Stimulated activated CD4-positive, alpha-beta T cell treated with anti-CD3 and anti-CD28 coated beads, Interleukin-15, amount 100 ng/mL, for 1 hour (primary cell): ENCODE results near the gene NUDT14.

Source experiments
- DNase-seq, 2 donors: peaks; one replicate each; pipeline ENCODE4 v3.0.0-alpha.2; 2020; ENCODE audit warnings: low read depth in 1 of 2, low spot score in 1 of 2

The NUDT14 gene

DNA sequence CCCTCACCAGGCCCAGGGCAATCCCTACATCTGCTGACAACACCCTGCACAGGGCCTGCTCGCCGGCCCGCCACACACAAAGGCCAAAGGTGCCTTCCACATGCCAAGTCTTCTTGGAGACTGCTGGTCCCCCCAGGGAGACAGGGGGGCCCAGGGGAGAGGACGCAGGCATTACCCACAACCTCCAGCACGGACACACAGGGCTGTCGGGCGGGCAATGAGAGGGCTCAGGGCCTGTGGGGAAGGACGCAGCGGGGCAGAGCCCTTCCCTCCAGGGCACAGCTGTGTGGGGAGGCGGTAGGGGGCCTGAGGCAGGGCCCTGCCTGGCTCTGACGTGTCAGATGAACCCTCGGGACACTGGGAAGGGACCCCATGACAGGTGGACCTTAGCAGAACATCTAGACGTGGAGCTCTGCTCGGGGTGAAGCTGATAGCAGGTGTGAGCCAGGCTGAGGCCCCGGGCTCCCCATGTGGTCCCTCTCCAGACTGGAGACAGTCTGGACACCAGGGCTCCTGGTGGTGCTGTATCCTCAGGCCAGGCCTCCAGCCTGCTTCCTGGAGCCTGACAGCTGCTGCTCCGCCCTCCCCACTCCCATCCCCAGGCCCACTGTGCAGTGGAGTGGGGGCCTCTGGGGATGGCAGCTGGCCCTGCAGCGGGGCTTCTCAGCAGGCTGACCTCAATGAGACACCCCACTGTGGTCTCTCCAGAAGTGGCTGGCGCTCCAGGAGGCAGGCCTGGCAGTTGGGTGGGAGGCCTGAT, 31.6 kb upstream of the NUDT14 start:
- DNase-seq, result no peak

DNA sequence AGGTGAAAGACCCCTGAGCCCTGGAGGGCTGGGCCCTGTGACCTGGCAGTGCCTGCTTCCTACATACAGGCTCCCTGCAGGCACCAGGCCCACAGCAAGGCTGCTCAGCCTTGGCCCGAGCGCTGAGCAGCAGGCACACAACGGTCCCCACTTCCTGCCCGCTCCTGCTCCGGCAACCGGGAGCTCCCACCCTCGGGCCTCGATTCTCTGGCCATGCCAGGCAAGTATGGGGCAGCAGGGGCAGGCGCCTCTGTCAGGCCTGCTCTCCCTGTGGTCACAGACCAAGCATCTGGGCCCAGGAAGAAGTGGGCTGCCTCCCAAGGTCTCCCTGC, 30.6 kb upstream of the NUDT14 start:
- DNase-seq, result no peak

DNA sequence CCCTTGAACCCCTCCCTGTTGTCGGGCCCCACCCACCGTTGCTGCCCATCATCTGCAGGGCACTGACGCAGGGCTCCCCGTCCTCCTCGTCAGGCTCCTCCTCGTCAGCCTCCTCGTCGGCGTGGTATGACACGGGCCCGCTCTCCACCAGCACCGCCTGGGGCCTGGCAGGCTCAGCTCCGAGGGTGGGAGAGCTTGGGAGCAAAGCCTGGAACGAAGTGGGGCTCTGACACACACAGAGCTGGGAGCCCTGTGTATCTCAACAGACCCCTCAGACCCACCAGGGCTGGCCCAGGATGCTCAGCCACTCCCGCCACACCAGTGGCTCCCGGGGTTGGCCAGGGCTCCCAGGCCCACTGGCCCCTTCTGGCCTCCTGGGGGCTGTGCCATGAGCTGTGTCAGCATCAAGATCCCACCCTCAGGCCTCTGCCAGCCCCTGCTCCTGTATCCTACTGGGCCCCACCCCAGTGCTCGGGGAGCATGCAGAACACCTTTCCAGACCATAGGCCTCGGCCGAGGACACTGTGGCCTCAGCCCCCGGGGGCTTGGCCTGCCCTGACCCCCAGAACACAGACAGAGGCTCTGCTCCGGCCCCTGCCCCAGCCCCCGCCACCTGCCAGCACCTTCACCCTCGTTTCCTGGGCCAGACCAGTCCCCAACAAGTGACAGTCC, 30.1 kb upstream of the NUDT14 start:
- DNase-seq, result no peak

DNA sequence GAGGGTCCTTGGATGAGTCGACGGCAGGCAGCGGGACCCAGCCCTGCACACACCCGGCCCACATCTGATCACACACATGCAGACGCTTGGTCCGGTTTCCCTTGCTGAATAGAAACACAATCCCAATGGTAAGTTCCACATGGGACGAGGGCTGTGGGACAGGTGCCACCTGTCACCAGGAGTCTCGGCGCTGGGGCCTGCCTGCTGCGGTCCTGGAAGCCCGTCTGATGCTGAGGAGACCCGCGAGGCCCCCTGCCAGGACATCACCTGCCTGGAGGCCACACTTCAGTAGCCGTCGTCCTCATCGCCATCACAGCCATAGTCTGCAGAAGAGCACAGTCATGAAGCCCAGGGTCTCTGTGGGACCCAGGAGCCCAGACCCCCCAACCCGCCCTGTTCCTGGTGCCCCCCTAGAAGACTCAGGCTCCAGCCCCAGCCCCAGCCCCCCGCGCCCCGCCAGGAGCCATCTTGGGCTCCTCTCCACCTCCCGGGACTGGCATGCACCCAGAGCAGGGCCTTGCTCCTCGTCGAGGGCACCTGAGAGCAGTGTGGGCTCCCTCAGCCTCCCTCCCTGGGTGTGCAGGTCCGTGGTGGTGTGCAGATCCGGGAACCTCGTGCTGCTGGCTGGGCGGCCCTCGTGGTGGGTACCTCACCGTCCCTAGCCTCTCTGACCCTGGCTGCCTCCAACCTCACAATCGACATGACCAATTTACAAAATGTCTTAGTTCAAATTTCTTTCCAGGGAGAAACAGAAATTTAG, 29.3 kb upstream of the NUDT14 start:
- no peak for DNase-seq

DNA sequence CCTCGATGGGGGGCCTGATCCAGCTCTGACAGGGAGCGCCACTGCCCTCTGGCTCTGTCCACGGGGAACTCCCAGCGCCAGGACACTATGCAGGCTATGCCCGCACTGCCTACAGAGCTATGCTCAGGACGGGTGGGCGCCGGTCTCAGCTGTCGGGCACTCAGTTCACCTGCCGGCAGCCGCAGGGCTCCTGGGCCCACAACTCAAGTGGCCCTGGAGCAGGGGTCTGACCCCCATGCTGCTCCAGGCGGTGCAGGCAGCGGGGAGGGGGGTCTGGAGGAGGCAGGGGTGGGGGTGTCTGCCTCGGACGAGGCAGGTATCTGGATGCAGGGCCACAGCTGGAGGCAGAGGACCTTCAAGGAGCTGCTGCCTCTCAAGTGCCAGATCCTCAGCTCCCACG, 28.5 kb upstream of the NUDT14 start:
- DNase-seq, result no peak

DNA sequence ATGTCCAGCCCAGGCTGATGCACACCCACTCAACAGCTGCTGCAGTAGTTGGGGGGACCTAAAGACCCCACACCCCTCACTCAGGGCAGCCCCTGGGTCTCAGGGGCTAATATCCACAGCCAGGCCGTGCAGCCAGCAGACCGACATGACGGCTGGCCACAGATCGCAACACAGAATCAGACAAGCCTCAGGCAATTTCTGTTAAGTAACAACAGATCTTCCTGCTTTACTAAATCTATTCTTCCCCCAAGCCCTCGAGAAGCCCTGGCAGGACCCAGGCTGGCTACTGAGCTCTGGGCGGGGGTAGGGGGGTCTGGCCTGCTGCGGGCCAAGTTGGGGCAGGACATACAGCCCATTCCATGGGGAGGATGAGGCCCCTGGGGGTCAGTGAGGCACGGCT, 28.0 kb upstream of the NUDT14 start:
- no peak for DNase-seq

DNA sequence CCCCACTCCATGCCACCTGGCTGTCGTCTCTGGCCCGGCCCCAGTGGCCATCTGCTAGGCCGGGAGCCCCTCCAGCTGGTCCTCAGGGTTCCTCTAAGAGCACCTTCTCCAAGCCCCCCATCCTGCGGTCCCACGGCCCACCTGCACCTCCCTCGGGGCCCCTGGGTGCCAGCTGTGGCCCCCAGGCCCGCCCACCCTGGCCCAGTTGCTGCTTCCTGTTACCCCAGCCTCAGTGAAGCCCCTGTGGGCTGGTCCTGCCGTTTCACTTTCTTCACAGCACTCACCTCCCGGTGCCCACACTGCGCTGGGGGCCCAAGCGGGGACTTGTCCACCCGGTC, 27.6 kb upstream of the NUDT14 start:
- DNase-seq, result no peak

DNA sequence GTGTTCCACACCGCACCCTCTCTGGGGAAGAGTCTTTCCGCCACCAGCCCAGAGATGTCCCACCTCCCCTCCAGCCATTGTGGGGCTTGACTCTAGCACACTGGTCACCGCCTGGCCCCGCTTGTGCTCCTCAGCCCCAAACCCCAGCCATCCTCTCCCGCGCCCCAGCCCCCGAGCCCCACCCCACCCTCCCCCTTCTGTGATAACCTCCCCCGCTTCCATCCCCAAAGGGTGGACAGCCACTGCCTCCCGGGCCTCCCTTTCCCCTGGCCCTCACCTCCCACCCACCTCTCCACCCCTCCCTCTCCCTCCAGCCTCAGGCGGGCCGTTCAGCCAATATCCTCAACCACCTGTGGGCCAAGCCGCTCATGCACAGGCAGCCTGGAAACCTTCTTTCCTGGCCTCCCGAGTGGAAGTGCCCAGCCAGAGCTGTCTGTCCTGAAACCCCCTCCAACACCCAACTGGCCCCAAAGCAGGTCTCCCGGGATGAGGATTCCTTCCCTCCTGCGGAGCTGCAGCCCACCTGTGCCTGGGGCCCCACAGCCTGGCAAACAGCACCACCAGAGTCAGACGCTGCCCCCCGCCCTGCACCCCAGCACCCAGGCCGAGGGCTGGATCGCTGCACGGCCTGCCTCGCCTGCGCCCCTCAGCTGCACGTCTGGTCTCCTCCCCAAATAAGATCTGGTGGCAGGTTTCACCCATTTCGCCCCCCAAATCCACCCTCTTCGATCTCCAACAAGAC, 27.1 kb upstream of the NUDT14 start:
- DNase-seq, result no peak

DNA sequence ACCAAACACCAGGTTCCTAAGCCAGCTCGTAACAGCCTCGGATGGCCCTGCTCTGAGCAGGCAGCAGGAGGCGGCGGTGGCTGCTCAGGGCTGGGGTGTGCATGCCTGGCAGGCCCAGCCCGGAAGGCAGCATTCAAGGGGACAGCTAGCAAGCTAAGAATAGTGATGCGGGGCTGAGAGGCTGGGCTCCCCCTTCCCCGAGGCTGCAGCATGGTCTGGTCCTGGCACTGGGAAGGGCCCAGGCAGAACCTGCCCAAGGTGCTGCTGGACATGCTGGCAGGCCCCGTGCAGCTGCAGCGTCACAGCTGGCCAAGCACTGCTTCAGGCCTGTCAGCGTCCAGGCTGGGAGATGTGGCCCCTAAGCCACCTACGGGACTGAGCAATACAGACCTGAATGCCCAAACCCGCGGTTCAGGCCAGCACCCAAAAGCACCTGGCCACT, 26.4 kb upstream of the NUDT14 start:
- no peak for DNase-seq

DNA sequence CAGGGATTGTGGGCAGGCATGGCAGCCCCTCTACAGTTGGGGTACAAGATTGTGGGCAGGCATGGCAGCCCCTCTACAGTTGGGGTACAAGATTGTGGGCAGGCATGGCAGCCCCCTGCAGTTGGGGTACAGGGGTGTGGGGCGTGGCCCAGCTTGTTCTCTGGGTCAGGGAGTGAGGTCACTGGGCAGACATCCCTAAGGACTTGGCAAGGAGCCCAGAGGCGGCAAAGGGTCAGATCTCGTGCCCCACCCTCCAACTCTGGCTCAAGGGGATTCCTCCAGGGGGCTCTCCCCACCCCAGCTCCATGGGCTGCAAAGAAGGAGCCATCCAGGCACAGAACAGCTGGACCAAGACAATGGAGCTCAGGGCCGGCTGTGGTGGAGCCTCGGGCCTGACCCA, 25.8 kb upstream of the NUDT14 start:
- no peak for DNase-seq

DNA sequence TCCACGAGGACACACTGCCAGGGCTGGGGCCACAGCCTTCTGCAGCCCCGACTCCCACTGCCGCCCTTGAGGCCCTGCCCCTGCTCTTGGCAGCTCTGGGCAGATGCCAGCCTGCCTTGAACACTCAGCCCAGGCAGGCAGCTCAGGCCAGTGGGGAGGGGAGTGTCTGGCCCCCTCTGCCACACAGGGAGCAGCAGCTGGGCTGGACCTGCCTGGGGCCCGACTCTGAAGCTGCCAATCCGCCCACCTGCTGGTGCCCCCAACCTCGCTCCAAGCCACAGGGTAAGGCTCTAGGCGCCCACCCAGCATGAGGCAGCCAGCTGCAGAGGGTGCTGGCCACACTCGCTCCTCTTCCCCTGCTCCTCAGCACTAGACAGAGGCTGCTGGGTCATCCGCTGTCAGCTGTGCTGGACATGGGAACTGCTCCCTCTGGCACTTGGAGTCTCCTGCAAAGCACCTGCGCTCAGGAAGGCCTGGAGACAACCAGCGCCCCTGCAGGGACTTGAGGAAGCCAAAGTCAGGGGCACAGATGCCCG, 24.6 kb upstream of the NUDT14 start:
- DNase-seq, result no peak

DNA sequence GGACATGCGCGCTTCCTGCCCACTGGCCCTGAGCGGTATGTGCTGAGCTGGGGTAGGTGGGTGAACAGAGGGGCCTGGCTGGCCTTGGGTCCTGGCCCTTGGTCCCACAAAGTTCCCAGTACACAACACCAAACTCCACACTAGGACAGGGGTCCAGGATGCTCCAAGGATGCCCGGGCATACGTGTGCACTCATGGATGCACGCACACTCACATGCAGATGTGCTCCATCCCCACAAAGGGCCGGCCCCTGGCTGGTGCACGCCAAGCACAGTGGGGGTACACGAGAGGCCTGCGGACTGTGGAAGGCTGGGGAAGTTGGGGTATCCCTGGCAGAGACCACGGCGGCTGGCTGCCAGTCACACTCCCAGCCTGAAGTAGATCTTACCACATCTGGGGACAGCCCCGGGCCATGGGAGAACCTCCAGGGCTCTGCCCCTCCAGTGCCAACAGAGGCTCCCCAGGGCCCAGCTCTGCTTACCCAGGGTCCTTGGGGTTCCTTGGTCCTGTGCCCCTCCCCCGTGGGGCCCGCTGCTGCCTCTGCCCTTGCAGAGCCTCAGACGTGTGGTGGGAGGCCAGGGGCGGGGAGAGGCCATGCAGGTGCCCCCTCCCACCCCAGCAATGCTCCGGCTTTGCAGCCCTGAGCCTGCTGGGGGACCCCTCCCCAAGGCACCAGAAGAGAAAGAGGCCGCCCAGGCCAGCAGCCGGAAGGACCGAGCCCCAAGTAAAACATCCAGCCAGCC, 24.0 kb upstream of the NUDT14 start:
- DNase-seq, result no peak

DNA sequence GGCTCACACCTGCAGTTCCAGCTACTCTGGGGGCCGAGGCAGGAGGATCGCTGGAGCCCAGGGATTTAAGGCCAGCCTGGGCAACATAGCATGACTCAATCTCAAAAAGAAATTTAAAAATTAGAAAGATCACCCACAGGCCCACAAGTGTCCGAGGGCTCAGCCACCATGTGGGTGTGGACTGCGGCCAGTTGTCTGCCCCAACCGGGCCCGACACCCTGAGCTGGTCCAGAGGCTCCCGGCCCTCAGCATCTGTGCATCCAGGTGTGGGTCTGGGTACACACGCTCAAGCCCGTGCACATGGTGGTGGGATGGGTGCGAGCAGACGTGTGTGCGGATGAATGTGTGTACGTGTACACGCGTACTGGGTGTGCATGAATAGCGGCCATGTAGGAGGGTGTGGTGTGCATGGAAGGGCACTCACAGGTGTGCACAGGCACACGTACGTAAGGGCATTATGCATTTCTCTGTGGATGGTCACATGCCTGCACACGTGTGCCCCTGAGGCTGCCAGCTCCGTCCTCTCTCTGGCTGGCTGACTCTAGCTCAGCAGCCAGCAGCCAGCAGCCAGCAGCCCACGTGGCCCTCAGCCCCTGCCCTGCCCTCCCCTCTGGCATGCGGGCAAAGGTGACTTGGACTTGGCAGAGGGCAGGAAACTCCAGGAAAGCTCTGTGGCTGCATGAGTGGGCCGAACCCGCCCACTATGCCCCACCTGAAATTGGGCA, 23.3 kb upstream of the NUDT14 start:
- DNase-seq, result no peak

DNA sequence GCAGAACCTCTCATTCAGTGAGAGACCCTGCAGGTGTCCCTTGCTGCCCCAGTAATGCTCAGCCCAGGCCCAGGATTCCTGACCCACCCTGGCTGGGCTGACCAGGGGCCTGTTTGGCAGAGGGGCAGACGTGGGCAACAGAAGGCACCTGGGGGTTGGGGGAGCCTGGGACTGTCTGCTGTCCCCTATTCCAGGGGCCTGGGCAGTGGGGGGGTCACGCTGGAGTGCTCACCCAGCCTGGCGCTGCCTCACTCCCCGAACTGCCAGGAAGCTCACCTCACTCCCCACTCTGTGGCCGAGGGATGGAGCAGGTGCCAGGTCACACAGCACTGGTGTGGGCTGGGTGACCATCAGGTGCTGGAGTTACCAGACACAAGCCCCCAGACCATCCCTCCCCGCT, 22.6 kb upstream of the NUDT14 start:
- no peak for DNase-seq

DNA sequence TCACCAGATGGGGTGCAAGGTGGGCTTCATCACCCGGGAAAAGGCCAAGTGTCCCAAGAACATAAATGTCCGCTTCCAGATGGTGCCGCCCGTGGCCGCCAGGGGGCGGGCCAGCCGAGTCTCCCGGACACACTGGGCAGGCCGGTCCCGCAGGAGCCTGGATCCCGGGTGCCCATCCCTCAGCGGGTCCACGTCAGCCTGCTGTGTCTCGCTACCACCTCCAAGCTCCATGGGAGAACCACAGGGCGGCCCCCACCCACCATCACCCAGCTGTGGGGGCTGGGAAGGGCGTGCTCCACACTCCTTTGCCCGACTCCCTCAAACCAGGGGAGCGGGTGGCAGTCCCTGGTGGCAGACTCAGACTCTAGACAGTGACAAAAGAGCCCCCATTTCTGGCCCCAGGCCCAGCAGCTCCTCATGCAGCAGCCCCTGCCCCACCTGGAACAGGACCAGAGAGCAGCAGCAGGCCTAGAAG, 22.0 kb upstream of the NUDT14 start:
- DNase-seq, result peak; percentile 26 to 52

DNA sequence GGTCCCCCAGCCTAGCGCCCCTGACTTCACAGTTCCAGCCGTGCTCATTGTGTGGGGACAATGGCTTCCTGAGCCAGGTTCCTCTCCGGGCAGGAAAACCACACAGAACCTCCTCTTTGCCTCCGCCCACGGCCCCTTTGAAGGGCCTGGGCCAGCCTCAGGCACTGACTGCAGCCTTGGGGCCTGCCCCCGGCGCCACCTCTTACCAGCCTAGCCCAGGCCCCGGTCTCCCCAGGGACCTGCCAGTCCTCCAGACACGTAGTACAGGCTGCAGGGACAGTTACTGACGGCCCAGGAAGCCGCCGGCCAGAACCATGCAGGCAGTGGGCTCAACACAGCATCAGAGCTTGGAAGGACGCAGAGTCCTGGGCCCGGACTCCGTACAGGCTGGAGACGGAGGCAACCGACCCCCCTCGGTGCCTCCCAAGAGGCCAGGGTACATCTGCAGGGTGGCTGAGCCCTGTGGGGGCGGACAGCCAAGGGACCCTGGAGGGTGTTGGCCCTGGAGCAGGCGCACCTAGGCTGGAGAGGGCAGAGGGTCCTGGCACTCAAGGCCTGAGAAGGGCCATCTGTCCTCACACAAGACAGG, 20.9 kb upstream of the NUDT14 start:
- DNase-seq, result no peak

DNA sequence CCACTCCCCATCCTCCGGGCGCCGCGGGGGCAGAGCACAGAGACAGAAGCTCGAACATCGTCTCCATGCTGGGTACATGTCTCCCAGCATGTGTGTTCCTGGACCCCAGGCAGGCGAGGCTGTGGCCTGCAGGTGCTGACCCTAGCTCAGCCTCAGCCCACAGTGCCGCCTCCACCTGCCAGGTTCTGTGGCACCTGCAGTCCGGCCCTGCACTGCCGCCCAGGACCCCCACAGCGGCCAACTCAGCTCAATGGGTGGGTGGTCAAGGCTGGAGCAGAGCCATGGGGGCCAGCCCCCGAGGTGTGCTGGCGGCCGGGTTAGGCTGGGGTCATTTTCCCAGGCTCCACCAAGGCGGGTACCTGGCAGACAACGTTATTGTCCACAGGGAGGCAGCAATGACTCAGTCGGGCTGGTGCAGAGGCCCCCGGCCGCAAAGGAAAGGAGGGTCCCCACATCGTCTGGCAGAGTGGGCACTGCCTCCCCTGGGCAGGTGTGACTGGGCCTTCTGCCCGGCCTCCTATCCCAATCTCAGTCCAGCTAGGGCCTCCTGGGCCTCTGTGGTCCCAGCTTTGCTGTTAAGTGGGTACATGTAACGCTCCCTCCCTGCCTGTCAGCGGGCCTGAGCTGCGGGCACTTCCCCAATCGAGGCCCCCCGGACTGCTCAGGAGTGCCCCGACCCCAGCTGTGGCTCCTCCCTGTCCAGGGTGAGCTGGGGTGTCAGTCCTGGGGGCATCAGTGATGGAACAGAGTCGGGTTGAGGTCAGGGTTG, 20.2 kb upstream of the NUDT14 start:
- DNase-seq, result no peak

DNA sequence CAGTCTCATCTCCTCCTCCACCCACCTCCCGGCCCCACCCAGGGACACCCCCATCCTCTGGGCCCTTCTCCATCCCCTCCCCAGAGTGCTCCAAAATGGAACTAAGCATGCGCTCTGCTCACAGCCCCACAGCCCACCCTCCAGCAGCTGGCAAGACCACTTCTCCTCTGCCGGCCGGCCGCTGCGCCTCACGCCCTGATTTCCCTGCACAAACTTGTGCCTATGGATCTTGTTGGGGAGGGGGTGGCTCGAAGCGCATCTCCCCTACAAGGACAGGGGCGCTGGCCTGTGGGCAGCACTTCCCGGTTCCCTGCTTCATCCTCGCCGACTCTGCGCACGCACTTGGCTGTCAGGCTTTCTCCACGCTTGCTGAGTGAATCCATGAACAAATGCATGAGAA, 19.5 kb upstream of the NUDT14 start:
- DNase-seq, result no peak

DNA sequence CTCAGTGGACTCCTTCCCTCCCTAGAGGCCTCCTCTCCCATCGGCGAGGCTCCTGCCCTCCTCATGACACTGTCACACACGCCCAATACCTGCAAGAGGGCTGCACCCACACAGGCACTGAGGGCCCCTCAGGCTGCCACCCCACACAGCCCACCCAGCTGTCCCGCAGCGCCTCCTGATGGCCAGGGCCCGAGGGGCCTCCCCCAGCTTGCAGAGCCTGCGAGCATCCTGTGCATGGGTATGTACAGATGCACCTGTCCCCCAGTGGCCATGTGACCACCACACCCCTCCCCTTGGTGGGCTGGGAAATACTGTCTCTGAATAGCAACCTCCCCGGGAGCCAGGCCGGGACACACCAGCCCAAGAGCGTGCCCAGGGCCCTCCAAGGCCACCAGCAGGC, 19.0 kb upstream of the NUDT14 start:
- no peak for DNase-seq
